NCI-H2029 (cell line): Measurements from ENCODE around the gene ABHD17A.

Experiments used
- DNase-seq: peaks from one replicate; lab custom pipeline; 2025; lab: John Stamatoyannopoulos, UW

The ABHD17A gene

GRCh38 chr19:1853295-1854038, 31.8 kb downstream of the ABHD17A start:
- DNase-seq: peak; percentile 74

- no peak for DNase-seq
These were observed 32.6 kb downstream of the ABHD17A start for GRCh38 chr19:1852581-1853128.

- no peak for DNase-seq
These were observed 33.4 kb downstream of the ABHD17A start for GRCh38 chr19:1851654-1852580.

GRCh38 chr19:1850809-1851653, 34.3 kb downstream of the ABHD17A start:
- no peak for DNase-seq

- no peak for DNase-seq
These were observed 35.4 kb downstream of the ABHD17A start for GRCh38 chr19:1849886-1850398.

GRCh38 chr19:1849132-1849474, 36.2 kb downstream of the ABHD17A start:
- DNase-seq: no peak

GRCh38 chr19:1848399-1849131, 36.7 kb downstream of the ABHD17A start, which contains the start of gene REXO1:
TSS of gene REXO1 (minus strand) at chr19:1848483. CDS start at chr19:1848358, 125 bp downstream.
- peak; percentile 93 for DNase-seq

- DNase-seq: no peak
These were observed 37.5 kb downstream of the ABHD17A start for GRCh38 chr19:1847684-1848398.

GRCh38 chr19:1847348-1847683, 38.0 kb downstream of the ABHD17A start:
- no peak for DNase-seq

GRCh38 chr19:1846517-1847204, 38.6 kb downstream of the ABHD17A start:
- DNase-seq: no peak

- DNase-seq: no peak
These were observed 39.7 kb downstream of the ABHD17A start for GRCh38 chr19:1845642-1846041.

- no peak for DNase-seq
These were observed 40.2 kb downstream of the ABHD17A start for GRCh38 chr19:1845125-1845515.

- DNase-seq: no peak
These were observed 40.7 kb downstream of the ABHD17A start for GRCh38 chr19:1844513-1845124.

GRCh38 chr19:1843646-1844394, 41.5 kb downstream of the ABHD17A start:
- DNase-seq: no peak

- DNase-seq: no peak
These were observed 42.2 kb downstream of the ABHD17A start for GRCh38 chr19:1843116-1843515.

GRCh38 chr19:1841209-1841924, 43.9 kb downstream of the ABHD17A start:
- no peak for DNase-seq

- no peak for DNase-seq
These were observed 44.7 kb downstream of the ABHD17A start for GRCh38 chr19:1840541-1841115.
